Parathyroid adenoma (tissue), 2 donors: ENCODE results near the gene ZNF292.

Source experiments
- H2AFZ ChIP-seq: fragments of 300-600 bp; sonication (generic); one replicate; pipeline ENCODE4 v1.7.0; 2017; ENCODE audit warnings: antibody characterized with exemption, mild to moderate bottlenecking
- H3K27ac ChIP-seq: fragments of 300-600 bp; sonication (generic); one replicate; pipeline ENCODE4 v1.7.0; 2017
- H3K27me3 ChIP-seq: fragments of 300-600 bp; sonication (generic); one replicate; pipeline ENCODE4 v1.7.0; 2017; ENCODE audit warnings: low read length; ENCODE audit not compliant: control insufficient read depth, insufficient read depth
- H3K36me3 ChIP-seq: fragments of 300-600 bp; sonication (generic); one replicate; pipeline ENCODE4 v1.7.0; 2017; ENCODE audit warnings: low read length; ENCODE audit not compliant: control insufficient read depth, insufficient read depth
- H3K4me1 ChIP-seq: fragments of 300-600 bp; sonication (generic); one replicate; pipeline ENCODE4 v1.7.0; 2017; ENCODE audit warnings: control low read depth
- H3K4me2 ChIP-seq: fragments of 300-600 bp; sonication (generic); one replicate; pipeline ENCODE4 v1.7.0; 2017; ENCODE audit warnings: low read length
- H3K4me3 ChIP-seq: fragments of 300-600 bp; sonication (generic); one replicate; pipeline ENCODE4 v1.7.0; 2017; ENCODE audit warnings: low read depth, low read length
- H3K79me2 ChIP-seq: fragments of 300-600 bp; sonication (generic); one replicate; pipeline ENCODE4 v1.7.0; 2017; ENCODE audit warnings: control low read depth
- H3K9ac ChIP-seq: fragments of 300-600 bp; sonication (generic); one replicate; pipeline ENCODE4 v1.7.0; 2017; ENCODE audit warnings: mild to moderate bottlenecking
- H3K9me3 ChIP-seq: fragments of 300-600 bp; sonication (generic); one replicate; pipeline ENCODE4 v1.7.0; 2017; ENCODE audit warnings: low read length; ENCODE audit not compliant: control insufficient read depth
- TF ChIP-seq, protein P1 (sequence below): fragments of 300-600 bp; sonication (generic); IDR thresholded peaks from one replicate; pipeline ENCODE4 v1.7.0; 2017; ENCODE audit warnings: antibody characterized with exemption, mild to moderate bottlenecking
- donor health status: primary hyperparathyroidism.

ZNF292 gene

DNA sequence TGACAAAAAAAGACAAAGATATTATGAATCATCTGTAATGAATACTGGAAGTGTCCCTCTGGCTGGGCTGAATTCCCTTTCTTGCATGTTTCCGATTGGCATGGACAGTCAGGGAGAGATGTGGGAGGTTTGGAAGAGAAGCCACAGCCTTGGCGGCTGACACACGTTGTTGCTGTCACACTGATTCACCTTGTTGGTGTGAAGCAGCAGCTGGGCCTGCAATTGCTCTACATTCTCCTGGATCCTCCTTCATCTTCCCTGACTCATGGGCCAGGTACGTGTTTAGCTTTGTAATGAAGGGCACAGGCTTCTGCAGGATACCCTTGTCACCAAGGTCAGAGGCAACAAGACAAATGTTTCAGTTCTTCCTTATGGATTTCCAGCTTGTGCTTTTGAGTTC is 153.6 kb downstream of the ZNF292 start:
- Histone ChIP-seq H3K9ac (no peak overlapping the region), H3K27ac (no peak overlapping the region), H3K4me2 (no peak overlapping the region), H3K9me3 (no peaks in the 10 kb centered on the region), H2AFZ (no peak overlapping the region), H3K27me3 (no peaks in the 10 kb centered on the region), H3K79me2 (no peaks in the 10 kb centered on the region), H3K4me3 (no peak overlapping the region), H3K36me3 (no peaks in the 10 kb centered on the region), H3K4me1 (no peaks in the 10 kb centered on the region)
- TF ChIP-seq, protein P1, sequence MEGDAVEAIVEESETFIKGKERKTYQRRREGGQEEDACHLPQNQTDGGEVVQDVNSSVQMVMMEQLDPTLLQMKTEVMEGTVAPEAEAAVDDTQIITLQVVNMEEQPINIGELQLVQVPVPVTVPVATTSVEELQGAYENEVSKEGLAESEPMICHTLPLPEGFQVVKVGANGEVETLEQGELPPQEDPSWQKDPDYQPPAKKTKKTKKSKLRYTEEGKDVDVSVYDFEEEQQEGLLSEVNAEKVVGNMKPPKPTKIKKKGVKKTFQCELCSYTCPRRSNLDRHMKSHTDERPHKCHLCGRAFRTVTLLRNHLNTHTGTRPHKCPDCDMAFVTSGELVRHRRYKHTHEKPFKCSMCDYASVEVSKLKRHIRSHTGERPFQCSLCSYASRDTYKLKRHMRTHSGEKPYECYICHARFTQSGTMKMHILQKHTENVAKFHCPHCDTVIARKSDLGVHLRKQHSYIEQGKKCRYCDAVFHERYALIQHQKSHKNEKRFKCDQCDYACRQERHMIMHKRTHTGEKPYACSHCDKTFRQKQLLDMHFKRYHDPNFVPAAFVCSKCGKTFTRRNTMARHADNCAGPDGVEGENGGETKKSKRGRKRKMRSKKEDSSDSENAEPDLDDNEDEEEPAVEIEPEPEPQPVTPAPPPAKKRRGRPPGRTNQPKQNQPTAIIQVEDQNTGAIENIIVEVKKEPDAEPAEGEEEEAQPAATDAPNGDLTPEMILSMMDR, result no peak

DNA sequence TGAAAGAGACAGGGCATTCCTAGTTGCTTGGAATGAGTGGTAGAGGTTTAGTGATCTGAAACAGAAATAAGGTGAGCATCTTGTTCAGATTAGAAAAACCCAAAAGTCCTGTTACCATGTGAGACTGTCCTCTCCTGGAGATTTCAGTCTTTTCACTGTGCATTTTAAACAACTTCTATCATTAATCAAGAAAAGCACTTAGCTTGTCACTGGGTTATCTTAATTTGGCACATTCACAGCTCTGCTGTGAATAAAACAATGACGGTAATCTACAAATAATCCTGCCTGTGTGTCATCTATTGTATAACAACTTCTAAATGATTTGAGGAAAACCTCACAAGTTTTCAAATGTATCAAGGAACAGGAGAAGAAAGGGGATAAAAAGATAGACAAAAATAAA is 157.5 kb downstream of the ZNF292 start:
- Histone ChIP-seq H3K27me3 (no peaks in the 10 kb centered on the region), H3K9ac (no peak overlapping the region), H3K4me1 (no peaks in the 10 kb centered on the region), H3K27ac (no peak overlapping the region), H3K4me2 (no peak overlapping the region), H3K9me3 (no peaks in the 10 kb centered on the region), H3K4me3 (no peak overlapping the region), H3K36me3 (no peaks in the 10 kb centered on the region), H3K79me2 (no peaks in the 10 kb centered on the region), H2AFZ (no peak overlapping the region)
- TF ChIP-seq, protein P1, result no peak
